GM19035 (cell line): Measurements from ENCODE around the gene UBR2.
"Not testable (repeated sequence)": the region's sequence is repeated elsewhere in the genome, so short reads cannot be mapped to it uniquely, and the experiment has no call there.

Source experiments
- ATAC-seq: cut with Tn5 transposase; IDR thresholded peaks from one replicate; pipeline ENCODE4 v1.9.1; 2021; ENCODE audit not compliant: unreplicated experiment

UBR2 gene

DNA sequence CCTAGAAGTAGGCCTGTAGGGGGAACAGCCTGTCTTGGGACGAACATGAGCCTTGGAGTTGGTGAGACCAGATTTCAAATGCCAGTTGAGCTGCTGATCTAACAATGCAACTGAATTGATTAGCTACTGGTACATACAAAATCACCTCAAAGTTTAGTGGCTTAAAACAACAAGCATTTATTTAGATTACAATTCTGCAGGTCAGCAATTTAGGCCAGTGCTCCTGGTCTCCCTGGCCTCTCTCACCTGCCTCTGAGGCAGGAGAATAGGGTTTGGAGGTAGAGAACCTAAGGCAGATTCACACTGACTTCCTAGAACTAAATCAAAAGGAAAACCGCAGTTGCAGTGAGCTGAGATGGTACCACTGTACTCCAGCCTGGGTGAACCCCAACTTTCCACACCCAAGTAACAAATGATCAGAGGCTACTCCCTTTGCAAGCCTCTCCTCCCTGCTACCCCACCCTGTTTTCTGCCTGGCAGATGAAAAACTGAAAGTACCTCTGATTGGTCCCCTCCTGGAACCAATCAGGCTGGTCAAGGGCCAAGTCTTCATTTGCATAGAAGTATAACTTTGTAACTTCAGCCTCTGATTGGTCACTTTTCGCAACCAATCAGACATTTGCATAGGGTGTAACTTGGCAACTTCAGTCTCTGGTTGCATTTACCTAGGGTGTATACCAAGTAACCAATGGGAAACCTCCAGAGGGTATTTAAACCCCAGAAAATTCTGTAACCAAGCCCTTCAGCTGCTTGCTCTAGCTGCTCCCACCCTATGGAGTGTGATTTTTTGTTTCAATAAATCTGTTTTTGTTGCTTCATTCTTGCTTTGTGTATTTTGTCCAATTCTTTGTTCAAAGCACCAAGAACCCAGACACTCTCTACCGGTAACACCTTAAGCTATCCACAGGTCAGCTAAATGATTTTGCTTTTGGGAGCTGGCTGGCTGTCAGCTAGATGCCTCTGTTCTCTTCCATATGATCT, 8.1 kb upstream of the UBR2 start:
- no peak for ATAC-seq

DNA sequence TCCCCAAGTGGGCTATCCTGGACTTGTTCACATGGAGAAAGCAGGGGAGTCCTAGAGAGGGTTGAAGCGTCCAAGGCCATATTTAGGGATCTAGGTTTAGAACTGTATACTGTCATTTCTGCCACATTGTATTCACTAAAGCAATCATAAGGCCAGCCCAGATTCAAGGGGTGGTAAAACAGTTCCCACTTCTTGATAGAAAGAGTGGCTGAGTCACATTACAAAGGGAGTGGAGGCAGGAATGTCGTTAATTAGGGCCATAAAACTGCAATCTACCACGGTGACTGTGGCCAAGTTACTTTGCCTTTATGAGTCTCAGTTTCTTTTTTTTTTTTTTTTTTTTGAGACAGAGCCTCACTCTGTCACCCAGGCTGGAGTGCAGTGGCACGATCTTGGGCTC, 7.4 kb upstream of the UBR2 start:
- ATAC-seq: no peak

DNA sequence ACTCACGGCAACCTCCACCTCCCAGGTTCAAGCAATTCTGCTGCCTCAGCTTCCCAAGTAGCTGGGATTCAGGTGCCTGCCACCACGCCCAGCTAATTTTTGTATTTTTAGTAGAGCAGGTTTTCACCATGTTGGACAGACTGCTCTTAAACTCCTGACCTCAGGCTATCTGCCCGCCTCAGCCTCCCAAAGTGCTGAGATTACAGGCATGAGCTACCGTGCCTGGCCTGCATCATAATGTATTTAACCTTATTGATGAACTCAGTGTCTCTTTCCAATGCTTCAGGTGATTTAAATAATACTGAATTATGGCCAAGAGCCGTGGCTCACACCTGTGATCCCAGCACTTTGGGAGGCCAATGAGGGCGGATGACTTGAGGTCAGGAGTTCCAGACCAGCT, 4.6 kb upstream of the UBR2 start:
- not testable (repeated sequence) for ATAC-seq

DNA sequence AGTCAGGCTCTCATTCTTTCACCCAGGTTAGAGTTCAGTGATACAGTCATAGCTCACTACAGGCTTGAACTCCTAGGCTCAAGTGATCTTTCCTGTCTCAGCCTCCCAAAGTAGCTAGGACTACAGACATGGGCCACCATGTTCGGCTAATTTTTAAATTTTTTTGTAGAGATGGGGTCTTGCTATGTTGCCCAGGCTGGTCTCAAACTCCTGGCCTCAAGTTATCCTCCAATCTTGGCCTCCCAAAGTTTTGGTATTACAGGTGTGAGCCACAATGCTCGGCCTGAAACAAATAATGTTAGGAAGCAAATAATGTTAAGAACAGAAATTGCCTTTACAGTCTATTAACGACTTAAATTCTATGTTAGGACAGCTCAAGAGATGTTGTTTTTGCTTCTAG, 1.8 kb upstream of the UBR2 start:
- no peak for ATAC-seq

DNA sequence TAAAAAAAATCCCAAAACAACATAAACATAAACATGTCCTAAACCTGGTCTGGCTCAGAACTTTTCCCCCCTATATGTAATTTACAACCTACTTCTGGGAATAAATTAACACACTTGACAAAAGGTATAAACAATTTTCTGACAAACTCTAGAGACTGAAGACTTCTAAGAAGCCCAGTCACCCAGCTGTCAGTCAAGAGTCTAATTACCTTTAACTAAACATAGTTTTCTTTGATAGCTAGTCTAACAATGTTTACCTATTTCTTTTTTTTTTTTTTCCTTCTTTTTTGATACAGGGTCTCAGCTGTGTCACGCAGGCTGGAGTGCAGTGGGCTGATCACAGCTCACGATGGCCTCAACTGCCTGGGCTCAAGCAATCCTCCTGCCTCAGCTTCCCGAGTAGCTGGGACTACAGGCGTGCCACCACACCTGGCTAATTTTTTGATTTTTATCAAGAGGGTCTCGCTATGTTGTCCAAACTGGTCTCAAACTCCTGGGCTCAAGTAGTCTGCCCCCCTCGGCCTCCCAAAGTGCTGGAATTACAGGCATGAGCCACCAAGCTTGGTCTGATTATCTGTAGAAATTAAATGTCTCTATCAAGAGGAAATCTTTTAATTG, 932 bp upstream of the UBR2 start:
- no peak for ATAC-seq

DNA sequence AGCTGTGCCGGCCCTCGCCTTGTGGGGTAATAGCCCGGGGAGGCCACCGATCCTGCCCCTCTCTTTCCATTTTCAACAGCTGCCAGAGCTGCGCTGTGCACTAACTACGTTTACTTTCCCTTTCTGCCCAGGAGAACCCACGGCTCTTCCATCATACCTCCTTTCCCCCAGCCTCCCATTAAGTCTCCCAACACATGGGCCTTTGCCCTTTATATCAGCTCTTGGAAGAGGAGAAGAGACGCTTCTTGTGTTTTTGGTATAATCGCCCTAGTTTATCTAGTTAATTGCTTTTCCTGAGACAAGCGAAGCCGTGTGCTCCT, 637 bp downstream of the UBR2 start:
- ATAC-seq: no peak

DNA sequence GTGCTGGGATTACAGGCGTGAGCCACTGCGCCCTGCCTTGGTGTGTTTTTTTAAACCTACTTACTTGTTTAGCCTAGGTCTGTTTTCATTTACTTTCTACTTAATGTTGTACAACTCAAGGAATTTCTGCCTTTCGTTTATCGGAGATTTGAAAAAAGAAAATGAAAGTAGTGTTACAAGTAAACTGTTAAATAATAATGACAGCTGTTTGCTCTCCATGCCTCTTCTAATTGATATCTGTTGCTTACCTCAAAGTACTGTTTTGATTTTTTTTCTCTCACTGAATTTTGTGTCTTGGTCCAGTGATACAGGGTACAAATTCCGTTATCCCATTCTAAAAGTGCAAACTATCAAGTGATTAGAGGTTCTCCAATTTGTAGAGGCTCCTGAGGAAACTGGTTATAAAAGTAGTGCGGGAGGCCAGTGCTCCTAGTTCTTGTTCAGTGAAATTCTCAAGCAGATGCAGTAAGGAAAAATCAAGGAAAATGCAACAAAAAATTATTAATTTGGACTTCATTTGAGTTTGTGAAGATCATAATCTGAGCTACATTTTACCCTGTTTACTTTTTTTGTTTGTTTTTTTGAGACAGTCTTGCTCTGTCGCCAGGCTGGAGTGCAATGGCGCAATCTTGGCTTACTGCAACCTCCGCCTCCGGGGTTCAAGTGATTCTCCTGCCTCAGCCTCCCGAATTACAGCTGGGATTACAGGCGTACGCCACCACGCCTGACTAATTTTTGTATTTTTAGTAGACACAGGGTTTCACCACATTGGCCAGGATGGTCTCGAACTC, 2.2 kb downstream of the UBR2 start:
- ATAC-seq: no peak

DNA sequence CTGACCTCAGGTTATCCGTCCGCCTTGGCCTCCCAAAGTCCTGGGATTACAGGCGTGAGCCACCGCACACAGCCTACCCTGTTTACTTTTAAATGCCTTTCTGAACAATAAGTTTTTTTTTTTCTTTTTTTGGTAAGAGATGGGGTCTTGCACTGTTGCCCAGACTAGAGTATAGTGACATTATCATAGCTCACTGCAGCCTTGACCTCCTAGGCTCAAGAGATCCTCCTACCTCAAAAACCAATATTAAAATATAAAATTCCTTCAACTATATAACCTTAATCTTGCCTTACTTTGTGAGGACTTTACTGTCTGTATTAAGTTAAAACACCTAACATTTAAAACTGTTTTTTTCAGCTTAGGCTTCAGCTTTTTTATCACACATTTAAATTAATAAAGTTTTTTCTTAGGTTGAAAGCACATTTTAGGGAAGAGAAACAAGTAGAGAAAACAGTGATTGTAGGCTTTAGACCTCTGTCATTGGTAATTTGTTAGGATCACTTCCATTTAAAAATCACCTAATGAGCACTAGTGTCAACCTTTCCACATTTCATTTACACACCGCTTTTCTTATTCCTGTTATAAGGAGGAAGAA, 2.9 kb downstream of the UBR2 start:
- no peak for ATAC-seq

DNA sequence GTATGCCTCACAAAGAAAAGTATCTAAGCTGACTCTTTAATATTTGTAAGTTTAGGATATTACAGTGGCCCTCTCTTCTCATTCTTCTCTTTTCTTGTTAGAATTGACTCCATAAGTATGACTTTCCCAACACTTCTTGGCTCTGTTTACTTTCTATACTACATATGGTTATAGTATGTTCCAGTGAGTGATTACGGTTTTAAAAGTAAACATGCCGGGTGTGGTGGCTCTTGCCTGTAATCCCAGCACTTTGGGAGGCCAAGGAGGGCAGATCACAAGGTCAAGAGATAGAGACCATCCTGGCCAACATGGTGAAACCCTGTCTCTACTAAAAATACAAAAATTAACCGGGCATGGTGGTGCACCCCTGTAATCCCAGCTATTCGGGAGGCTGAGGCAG, 3.4 kb downstream of the UBR2 start:
- ATAC-seq: not testable (repeated sequence)

DNA sequence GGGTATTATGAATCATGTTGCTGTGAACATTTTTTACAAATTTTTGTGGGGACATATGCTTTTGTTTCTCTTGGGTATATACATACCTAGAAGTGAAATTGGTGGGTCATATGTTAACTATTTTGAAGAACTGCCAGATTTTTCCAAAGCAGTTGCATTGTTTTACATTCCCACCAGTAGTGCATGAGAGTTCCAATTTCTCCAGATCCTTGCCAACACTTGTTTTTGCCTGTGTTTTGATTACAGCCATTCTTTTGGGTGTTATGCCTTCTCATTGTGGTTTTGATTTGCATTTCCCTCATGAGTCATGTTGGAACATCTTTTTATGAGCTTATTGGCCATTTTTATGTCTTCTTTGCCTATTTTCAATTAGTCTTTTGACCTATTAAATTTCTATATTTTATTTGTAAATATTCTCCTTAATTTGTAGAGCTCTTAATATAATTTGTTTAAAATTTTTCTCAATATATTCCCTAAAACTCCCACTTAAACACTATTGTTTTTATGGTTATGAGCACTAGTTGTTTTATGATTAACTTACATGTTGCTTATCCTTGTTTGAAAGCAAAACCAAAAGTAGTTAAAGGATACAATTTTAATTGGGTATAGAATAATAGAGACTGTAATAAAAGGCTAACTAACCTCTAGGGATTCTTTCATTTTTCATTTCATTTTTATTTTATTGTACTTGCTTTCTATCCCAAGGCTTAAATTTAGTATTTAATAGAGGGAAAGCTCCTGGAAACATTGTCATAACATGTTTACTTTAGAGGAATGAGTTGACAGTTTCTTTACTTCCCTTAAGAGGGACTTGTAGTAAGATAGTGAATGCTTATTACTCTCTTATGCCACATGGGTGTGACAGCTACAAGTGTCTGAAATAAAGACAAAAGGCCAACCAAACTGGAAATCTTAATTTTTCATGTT, 5.5 kb downstream of the UBR2 start:
- no peak for ATAC-seq

DNA sequence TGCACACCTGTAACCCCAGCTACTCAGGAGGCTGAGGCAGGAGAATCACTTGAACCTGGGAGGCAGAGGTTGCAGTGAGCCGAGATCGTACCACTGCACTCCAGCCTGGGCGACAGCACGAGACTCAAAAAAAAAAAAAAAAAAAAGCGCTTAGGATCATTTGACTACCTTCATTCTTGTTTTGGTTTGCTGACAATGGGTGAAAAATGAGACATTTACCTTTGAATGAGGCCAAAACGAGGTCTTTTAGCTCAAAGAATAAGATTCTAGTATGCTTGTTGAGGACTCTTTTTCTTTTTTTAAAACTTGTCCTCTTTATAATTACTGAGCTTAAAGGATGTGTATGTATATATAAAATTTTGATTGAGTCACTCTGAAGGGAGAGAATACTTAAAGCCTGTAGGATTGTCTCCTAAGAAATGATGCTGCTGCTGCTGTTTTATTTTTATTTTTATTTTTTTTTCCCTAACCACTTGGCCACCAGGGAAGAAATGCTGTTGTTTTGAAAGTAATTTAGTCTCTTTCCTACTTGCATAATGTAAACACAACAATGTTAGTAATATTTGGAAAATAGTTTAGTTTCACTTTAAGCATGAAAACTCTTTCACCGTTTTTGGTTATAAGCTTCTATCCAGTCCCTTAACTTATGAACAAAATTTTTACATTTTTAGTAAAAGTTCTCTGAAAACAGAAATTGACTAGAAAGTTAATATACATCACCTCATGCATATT, 7.9 kb downstream of the UBR2 start:
- ATAC-seq: peak; percentile 29

DNA sequence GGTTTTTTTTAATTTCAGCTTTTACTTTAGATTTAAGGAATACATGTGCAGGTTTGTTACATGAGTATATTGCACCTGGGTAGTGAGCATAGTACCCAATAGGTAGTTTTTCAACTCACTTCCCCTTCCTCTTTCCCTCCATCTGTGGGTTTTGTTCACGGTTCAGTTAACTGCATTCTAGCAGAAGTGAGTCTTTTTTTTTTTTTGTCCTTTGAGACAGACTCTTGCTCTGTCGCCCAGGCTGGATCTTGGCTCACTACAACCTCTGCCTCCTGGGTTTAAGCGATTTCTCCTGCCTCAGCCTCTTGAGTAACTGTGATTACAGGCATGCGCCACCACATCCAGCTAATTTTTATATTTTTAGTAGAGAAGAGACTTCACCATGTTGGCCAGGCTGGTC, 8.7 kb downstream of the UBR2 start:
- peak; percentile 85 for ATAC-seq

DNA sequence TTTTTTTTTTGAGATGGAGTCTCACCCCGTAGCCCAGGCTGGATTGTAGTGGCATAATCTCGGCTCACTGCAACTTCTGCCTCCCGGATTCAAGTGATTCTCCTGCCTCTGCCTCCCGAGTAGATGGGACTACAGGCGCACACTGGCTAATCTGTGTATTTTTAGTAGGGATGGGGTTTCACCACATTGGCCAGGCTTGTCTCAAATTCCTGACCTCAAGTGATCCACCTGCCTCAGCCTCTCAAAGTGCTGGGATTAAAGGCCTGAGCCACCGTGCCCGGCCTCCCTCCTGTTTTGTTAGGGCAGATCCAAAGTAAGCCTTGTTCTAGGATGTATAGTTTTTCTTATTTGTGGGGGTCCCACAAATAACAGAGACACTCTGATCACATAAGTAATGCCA, 12.7 kb downstream of the UBR2 start:
- not testable (repeated sequence) for ATAC-seq

DNA sequence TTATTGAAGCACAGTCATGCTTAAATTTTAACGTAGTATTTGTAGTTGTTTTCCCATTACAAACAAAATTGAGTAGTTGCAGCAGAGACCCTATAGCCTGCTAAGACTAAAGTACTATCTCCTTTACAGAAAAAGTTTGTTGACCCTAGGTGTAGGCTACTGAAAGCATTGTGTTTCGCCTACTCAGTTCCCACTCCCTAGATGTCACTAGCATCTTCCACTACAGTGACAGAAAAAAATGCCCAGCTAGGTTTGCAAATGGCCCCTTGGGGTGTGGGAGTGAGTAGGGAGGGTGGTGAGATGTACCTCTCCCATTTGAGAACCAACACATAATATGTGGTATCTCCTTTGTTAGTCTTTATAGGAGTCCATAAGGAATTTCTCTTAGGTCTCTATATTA, 34.5 kb downstream of the UBR2 start:
- ATAC-seq: no peak

DNA sequence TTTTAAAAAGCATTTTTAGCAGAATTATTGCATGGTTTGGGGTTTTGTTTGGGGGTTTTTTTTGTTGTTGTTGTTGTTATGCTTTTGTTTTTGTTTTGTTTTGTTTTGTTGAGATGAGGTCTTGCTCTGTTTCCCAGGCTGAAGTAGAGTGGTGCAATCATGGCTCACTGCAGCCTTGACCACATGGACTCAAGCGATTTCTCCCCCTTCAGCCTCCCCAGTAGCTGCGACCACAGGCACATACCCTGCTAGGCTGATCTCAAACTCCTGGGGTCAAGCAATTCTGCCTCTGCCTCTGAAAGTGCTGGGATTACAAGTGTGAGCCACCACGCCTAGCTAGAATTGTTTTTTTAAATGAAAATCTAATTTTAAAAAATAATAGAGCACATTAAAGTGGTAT, 35.7 kb downstream of the UBR2 start:
- ATAC-seq: no peak

DNA sequence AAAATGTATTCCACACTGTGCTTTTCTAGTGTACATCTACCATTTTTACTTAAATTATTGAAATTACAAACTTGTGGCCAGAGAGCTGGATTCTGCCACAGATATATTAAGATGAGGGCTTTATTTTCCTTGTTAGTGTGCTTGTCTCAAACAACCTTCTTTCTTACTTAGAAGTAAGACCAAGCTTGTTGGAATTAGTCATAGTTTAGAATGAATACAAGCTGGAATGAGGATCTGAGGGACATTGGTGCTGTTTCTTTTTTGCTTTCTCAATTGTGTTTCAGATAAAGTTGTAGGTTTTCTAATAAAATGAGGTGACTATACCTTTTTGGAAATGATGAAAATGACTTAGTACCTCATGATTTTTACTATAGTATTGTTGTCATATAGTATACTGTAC, 40.3 kb downstream of the UBR2 start:
- ATAC-seq: no peak

DNA sequence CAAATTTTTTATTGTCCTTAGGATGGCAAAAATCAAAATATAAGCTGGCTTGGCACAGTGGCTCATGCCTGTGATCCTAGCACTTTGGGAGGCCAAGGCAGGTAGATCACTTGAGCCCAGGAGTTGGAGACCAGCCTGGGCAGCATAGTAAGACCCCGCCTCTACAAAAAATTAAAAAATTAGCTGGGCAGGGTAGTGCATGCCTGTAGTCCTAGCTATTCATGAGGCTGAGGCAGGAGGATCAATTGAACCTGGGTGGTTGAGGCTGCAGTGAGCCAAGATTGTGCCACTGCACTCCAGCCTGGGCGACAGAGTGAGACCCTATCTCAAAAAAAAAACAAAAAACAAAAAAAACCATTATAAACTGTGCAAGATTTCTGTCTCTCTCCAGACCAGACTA, 40.9 kb downstream of the UBR2 start:
- ATAC-seq: not testable (repeated sequence)

DNA sequence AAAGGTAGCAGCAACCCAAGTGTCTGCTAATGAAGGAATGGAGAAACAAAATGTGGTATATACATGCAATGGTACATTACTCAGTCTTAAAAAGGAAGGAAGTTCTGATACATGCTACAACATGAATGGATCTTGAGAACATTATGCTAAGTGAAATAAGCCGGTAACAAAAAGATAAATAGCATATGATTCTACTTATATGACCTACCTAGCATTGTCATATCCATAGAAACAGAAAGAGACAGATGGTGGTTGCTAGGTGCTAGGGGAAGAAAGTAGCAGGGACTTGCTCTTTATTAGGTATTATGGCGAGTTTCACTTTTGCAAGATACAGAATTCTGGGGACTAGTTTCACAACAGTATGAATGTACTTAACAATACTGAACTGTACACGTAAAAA, 46.6 kb downstream of the UBR2 start:
- ATAC-seq: no peak

DNA sequence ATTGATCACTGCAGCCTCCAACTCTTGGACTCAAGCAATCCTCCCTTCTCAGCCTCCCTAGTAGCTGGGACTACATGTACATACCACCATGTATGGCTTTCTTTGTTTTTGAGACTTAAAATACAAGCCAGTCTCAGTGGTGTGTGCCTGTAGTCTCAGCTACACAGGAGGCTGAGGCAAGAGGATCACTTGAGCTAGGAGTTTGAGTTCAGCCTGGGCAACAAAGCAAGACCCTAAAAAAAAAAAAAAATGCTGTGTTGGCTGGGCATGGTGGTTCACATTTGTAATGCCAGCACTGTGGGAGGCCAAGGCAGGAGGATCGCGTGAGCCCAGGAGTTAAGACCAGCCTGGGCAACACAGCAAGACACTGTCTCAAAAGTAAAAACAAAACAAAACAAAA, 51.7 kb downstream of the UBR2 start:
- ATAC-seq: no peak

DNA sequence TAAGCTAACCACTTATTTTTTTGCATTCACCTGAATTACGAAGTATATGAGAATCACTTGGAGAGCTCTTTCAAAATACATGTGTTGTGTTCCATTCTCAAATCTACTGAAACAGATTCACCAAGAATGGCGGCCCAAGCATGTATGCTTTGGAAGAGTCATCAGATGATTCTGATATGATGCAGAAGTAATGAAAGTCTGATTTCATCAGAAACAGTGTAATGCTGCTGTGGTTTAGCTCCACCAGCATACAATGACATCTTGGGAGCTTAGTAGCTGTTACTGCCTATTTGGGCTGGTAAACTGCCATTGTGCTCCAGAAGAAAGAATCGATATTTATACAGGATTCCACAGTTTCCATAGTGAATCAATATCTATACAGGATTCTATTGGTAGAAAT, 52.9 kb downstream of the UBR2 start:
- no peak for ATAC-seq
